ENCODE results near the gene FZD1.

FZD1 gene

GRCh38 chr7:91265693-91266066 is 1.4 kb downstream of the FZD1 start:
- no peak for DNase-seq

GRCh38 chr7:91266067-91266688 is 1.9 kb downstream of the FZD1 start:
- no peak for DNase-seq

GRCh38 chr7:91266689-91267090 is 2.5 kb downstream of the FZD1 start:
- no peak for DNase-seq

GRCh38 chr7:91267171-91267955 is 3.1 kb downstream of the FZD1 start:
- no peak for DNase-seq

GRCh38 chr7:91270372-91270771 is 6.1 kb downstream of the FZD1 start:
- no peak for DNase-seq

GRCh38 chr7:91276909-91277308 is 12.7 kb downstream of the FZD1 start:
- no peak for DNase-seq

GRCh38 chr7:91280185-91280584 is 16.0 kb downstream of the FZD1 start:
- no peak for DNase-seq

- DNase-seq: no peak
Observed at GRCh38 chr7:91280604-91281003, 16.4 kb downstream of the FZD1 start.

GRCh38 chr7:91285696-91286355 is 21.6 kb downstream of the FZD1 start:
- DNase-seq: no peak

- DNase-seq: no peak
Observed at GRCh38 chr7:91286432-91286831, 22.2 kb downstream of the FZD1 start.

- no peak for DNase-seq
Observed at GRCh38 chr7:91287371-91288084, 23.3 kb downstream of the FZD1 start.

GRCh38 chr7:91288208-91288824 is 24.1 kb downstream of the FZD1 start:
- no peak for DNase-seq

- no peak for DNase-seq
Observed at GRCh38 chr7:91289633-91290254, 25.5 kb downstream of the FZD1 start.

GRCh38 chr7:91291302-91291701 is 27.1 kb downstream of the FZD1 start:
- DNase-seq: no peak

GRCh38 chr7:91291902-91292301 is 27.7 kb downstream of the FZD1 start:
- DNase-seq: no peak

- DNase-seq: no peak
Observed at GRCh38 chr7:91292506-91292905, 28.3 kb downstream of the FZD1 start.

GRCh38 chr7:91293136-91293535 is 28.9 kb downstream of the FZD1 start:
- DNase-seq: no peak

GRCh38 chr7:91293840-91294239 is 29.6 kb downstream of the FZD1 start:
- DNase-seq: no peak

- no peak for DNase-seq
Observed at GRCh38 chr7:91294639-91295220, 30.5 kb downstream of the FZD1 start.

- no peak for DNase-seq
Observed at GRCh38 chr7:91295576-91295975, 31.3 kb downstream of the FZD1 start.

- no peak for DNase-seq
Observed at GRCh38 chr7:91297939-91298338, 33.7 kb downstream of the FZD1 start.
